IMR-90 (cell line): ENCODE results near the gene CERS6. TPM values are rescaled to one million over a fixed set of nuclear protein-coding genes. Genes with fewer than 3 reads are reported as not detected.

ENCODE experiments used
- ATAC-seq: fragments of 200-7000 bp; cut with Tn5 transposase; 2 replicates; pipeline ENCODE4 v1.9.1; 2020; ENCODE audit warnings: low read depth, mild to moderate bottlenecking, moderate library complexity
- BruUV-seq: library from RNA; stranded (reverse); fragments of 400-500 nt; replicated peaks from 2 replicates; lab custom pipeline; 2021; lab: Mats Ljungman, UMichigan
- CTCF ChIA-PET: fragments of 300-600 bp; formaldehyde crosslinking; extraction: SDS; loops from one replicate; lab custom pipeline; 2021; ENCODE audit warnings: antibody characterized with exemption; lab: Yijun Ruan, JAX
- POLR2A ChIA-PET: fragments of 300-600 bp; sonication (Branson Sonifier 250); formaldehyde crosslinking; loops from one replicate; lab custom pipeline; 2022; ENCODE audit warnings: antibody characterized with exemption; ENCODE audit not compliant: unreplicated experiment; lab: Charles Lee
- DNase-seq: peaks from one replicate; pipeline ENCODE4 v3.0.0; 2013
- H2AFZ ChIP-seq: replicated peaks from 2 replicates; pipeline ENCODE3; 2013; ENCODE audit warnings: low read length, mild to moderate bottlenecking; ENCODE audit not compliant: poor library complexity
- H2AK5ac ChIP-seq: 2 replicates; pipeline ENCODE4 v1.6.1; 2013; ENCODE audit warnings: low read depth, low read length, inconsistent platforms
- H2AK9ac ChIP-seq: replicated peaks from 2 replicates; pipeline ENCODE3; 2013; ENCODE audit warnings: mild to moderate bottlenecking, low read depth, low read length, moderate library complexity; ENCODE audit not compliant: poor library complexity
- H2BK120ac ChIP-seq: 2 replicates; pipeline ENCODE4 v1.6.1; 2013; ENCODE audit warnings: low read depth, low read length, inconsistent platforms
- H2BK15ac ChIP-seq: 3 replicates; pipeline ENCODE4 v1.6.1; 2013; ENCODE audit warnings: low read depth, low read length, inconsistent platforms
- H2BK20ac ChIP-seq: 2 replicates; pipeline ENCODE4 v1.6.1; 2013; ENCODE audit warnings: low read depth, mild to moderate bottlenecking, inconsistent platforms, low read length, moderate library complexity
- H2BK5ac ChIP-seq: 2 replicates; pipeline ENCODE4 v1.6.1; 2013; ENCODE audit warnings: mild to moderate bottlenecking, low read depth, low read length, inconsistent platforms; ENCODE audit not compliant: poor library complexity, severe bottlenecking
- H3K14ac ChIP-seq: replicated peaks from 2 replicates; pipeline ENCODE4 v1.6.1; 2013; ENCODE audit warnings: low read depth, low read length, inconsistent platforms
- H3K18ac ChIP-seq: 2 replicates; pipeline ENCODE4 v1.6.1; 2013; ENCODE audit warnings: low read depth, low read length, control low read depth
- H3K23ac ChIP-seq: 2 replicates; pipeline ENCODE4 v1.6.1; 2013; ENCODE audit warnings: low read depth, low read length, inconsistent platforms
- H3K27ac ChIP-seq: 2 replicates; pipeline ENCODE4 v1.5.1; 2013; ENCODE audit warnings: mild to moderate bottlenecking, control low read depth, low read length; ENCODE audit not compliant: insufficient read depth
- H3K27me3 ChIP-seq: 2 replicates; pipeline ENCODE4 v1.6.1; 2013; ENCODE audit warnings: low read length; ENCODE audit not compliant: control insufficient read depth, insufficient read depth
- H3K36me3 ChIP-seq: 2 replicates; pipeline ENCODE4 v1.6.1; 2013; ENCODE audit warnings: low read length, mixed read lengths; ENCODE audit not compliant: control insufficient read depth, insufficient read depth
- H3K4ac ChIP-seq: 2 replicates; pipeline ENCODE4 v1.6.1; 2013; ENCODE audit warnings: low read depth, low read length, inconsistent platforms
- H3K4me1 ChIP-seq: 2 replicates; pipeline ENCODE4 v1.6.1; 2013; ENCODE audit warnings: low read length, mixed read lengths; ENCODE audit not compliant: control insufficient read depth, insufficient read depth
- H3K4me2 ChIP-seq: 2 replicates; pipeline ENCODE4 v1.6.1; 2013; ENCODE audit warnings: low read depth, mild to moderate bottlenecking, control low read depth, low read length, moderate library complexity
- H3K4me3 ChIP-seq: 2 replicates; pipeline ENCODE4 v1.5.1; 2013; ENCODE audit warnings: low read depth, mild to moderate bottlenecking, control low read depth, low read length, moderate library complexity; ENCODE audit not compliant: insufficient read depth
- H3K56ac ChIP-seq: 2 replicates; pipeline ENCODE4 v1.6.1; 2013; ENCODE audit warnings: low read length, inconsistent platforms; ENCODE audit not compliant: insufficient read depth; ENCODE audit errors: extremely low read depth
- H3K79me1 ChIP-seq, 2 experiments: 2 replicates each; pipeline ENCODE4 v1.6.1; 2013; ENCODE audit warnings: low read length in 2 of 2, inconsistent platforms in 1 of 2, low read depth in 1 of 2
- H3K9ac ChIP-seq: 2 replicates; pipeline ENCODE4 v1.6.1; 2013; ENCODE audit warnings: low read depth, low read length, control low read depth
- H3K9me1 ChIP-seq: 2 replicates; pipeline ENCODE4 v1.6.1; 2013; ENCODE audit warnings: low read length, inconsistent platforms; ENCODE audit not compliant: insufficient read depth
- H3K9me3 ChIP-seq: 2 replicates; pipeline ENCODE4 v1.6.1; 2013; ENCODE audit warnings: low read length; ENCODE audit not compliant: control insufficient read depth, insufficient read depth
- H4K20me1 ChIP-seq: 2 replicates; pipeline ENCODE4 v1.6.1; 2013; ENCODE audit warnings: low read length, inconsistent platforms; ENCODE audit not compliant: insufficient read depth
- H4K5ac ChIP-seq: 2 replicates; pipeline ENCODE4 v1.6.1; 2013; ENCODE audit warnings: mild to moderate bottlenecking, low read depth, low read length, control low read depth
- H4K8ac ChIP-seq, 2 experiments: 2 replicates each; pipeline ENCODE4 v1.6.1; 2013; ENCODE audit warnings: low read depth in 2 of 2, low read length in 2 of 2, control low read depth in 1 of 2, inconsistent platforms in 1 of 2
- H4K91ac ChIP-seq: 2 replicates; pipeline ENCODE4 v1.6.1; 2013; ENCODE audit warnings: low read depth, low read length, inconsistent platforms; ENCODE audit not compliant: insufficient read depth
- BHLHE40 ChIP-seq: fragments of 150-350 bp; IDR thresholded peaks from 2 replicates; pipeline ENCODE4 v1.6.1; 2016; ENCODE audit warnings: mild to moderate bottlenecking, low read depth, low read length
- CEBPB ChIP-seq: IDR thresholded peaks from 2 replicates; pipeline ENCODE4 v1.6.1; 2012; ENCODE audit warnings: low read depth, low read length, improper control_type of control experiment
- MAZ ChIP-seq: IDR thresholded peaks from 2 replicates; pipeline ENCODE4 v1.6.1; 2012; ENCODE audit warnings: low read depth, mild to moderate bottlenecking, low read length, improper control_type of control experiment, moderate library complexity, borderline replicate concordance
- POLR2A ChIP-seq: IDR thresholded peaks from 2 replicates; pipeline ENCODE4 v1.6.1; 2012; ENCODE audit warnings: mild to moderate bottlenecking, low read depth, low read length
- RAD21 ChIP-seq: IDR thresholded peaks from 2 replicates; pipeline ENCODE4 v1.6.1; 2012; ENCODE audit warnings: low read length, improper control_type of control experiment
- RFX5 ChIP-seq: IDR thresholded peaks from 2 replicates; pipeline ENCODE4 v1.8.0; 2012; ENCODE audit warnings: low read depth, mild to moderate bottlenecking, low read length, moderate library complexity
- SMC3 ChIP-seq: fragments of 150-350 bp; IDR thresholded peaks from 2 replicates; pipeline ENCODE4 v1.6.1; 2016; ENCODE audit warnings: low read depth, mild to moderate bottlenecking, antibody characterized with exemption, low read length, moderate library complexity
- WGBS, 2 experiments: methylation state at CpG; one replicate each; pipeline versions ENCODE4 v1.1.5 to v1.1.7; 2013; ENCODE audit warnings: missing lambda C conversion rate in 2 of 2; ENCODE audit not compliant: insufficient read length in 1 of 2; ENCODE audit errors: extremely low coverage in 2 of 2; 5-methylcytosine and 5-hydroxymethylcytosine counted together
- dilution Hi-C: fragments of 300-500 bp; cut with HindIII; formaldehyde crosslinking; loops from one replicate; pipeline ENCODE4 v1.14.3; 2018; ENCODE audit warnings: low sequenced_read_pairs; ENCODE audit not compliant: unreplicated experiment
- in situ Hi-C: fragments of 300-500 bp; cut with MboI; formaldehyde crosslinking; loops from 3 replicates; pipeline ENCODE4 v1.14.3; 2019; ENCODE audit warnings: low sequenced_read_pairs, inconsistent platforms, mixed read lengths
- intact Hi-C: fragments of 100-400 bp; cut with micrococcal nuclease; formaldehyde crosslinking; loops from 2 replicates; pipeline ENCODE4 v1.10.0; 2022
- polyA plus RNA-seq, 3 experiments: library from polyadenylated mRNA; depleted of rRNA; stranded (reverse); fragments of >200 nt; gene quantifications; 2 replicates each; pipeline ENCODE4 v1.2.3, GENCODE V29; 2012; ENCODE audit warnings: low replicate concordance in 1 of 3
- total RNA-seq: library from RNA; depleted of rRNA; stranded (reverse); fragments of >200 nt; gene quantifications from 2 replicates; pipeline ENCODE4 v1.2.3, GENCODE V29; 2012

CERS6 gene
- total and polyA plus RNA-seq, 2 of the 4 experiments (the other 2 are of a cell fraction) = 2.1 to 5.7 TPM

- no peak overlapping the region for H3K9ac ChIP-seq
- no peaks in the 10 kb centered on the region for H3K79me1 ChIP-seq
- TF ChIP-seq MAZ (no peak), POLR2A (no peak), RFX5 (no peak), RAD21 (no peak), CEBPB (no peak), BHLHE40 (no peak), SMC3 (no peak)
- H3K18ac ChIP-seq = no peak overlapping the region
- no peak overlapping the region for H3K4me2 ChIP-seq
- no peak overlapping the region for H3K4ac ChIP-seq
- no peak overlapping the region for H3K4me3 ChIP-seq
- no peak overlapping the region for H3K56ac ChIP-seq
- WGBS, 2 experiments = 59% methylated on average over 3 of the region's 3 CpGs; no CpG with 5 or more reads in 1 of the 2 experiments
- no peak overlapping the region for H2BK20ac ChIP-seq
- no peak overlapping the region for H2AK5ac ChIP-seq
- BruUV-seq = no TSS peak
- H4K8ac ChIP-seq = no peak overlapping the region
- ChIA-PET CTCF (no interaction called here), POLR2A (no interaction called here)
- no peak overlapping the region for H2BK5ac ChIP-seq
- peaks cover 2% of the 10 kb centered on the region; the same call in 1 of the 2 replicates for H3K27me3 ChIP-seq
- intact Hi-C loops (loop anchor here (10.0 kb wide), 2 partner anchors 209 to 301 kb away; partner anchors contain the start of gene STK39), in situ Hi-C loops (no loop called here), dilution Hi-C loops (no loop called here)
- no peak overlapping the region for H2AFZ ChIP-seq
- H2BK120ac ChIP-seq = no peak overlapping the region
- no peaks in the 10 kb centered on the region for H3K4me1 ChIP-seq
- no peak overlapping the region for H3K14ac ChIP-seq
- no peak overlapping the region for H4K5ac ChIP-seq
- no peak overlapping the region for H3K23ac ChIP-seq
- H3K36me3 ChIP-seq = no peaks in the 10 kb centered on the region
- H4K20me1 ChIP-seq = no peaks in the 10 kb centered on the region
- ATAC-seq (no peak), DNase-seq (no peak)
- no peak overlapping the region for H2AK9ac ChIP-seq
- H3K9me1 ChIP-seq = no peaks in the 10 kb centered on the region
- H3K9me3 ChIP-seq = peaks cover 3% of the 10 kb centered on the region; the same call in 1 of the 2 replicates
- H4K91ac ChIP-seq = no peak overlapping the region
- no peak overlapping the region for H3K27ac ChIP-seq
- no peak overlapping the region for H2BK15ac ChIP-seq
These were observed 2.7 kb upstream of the CERS6 start for GRCh38 chr2:168453404-168453803.
